Embryonic facial prominence (tissue), 1 donor: ENCODE measurements around the gene CLDN19.
"Not testable (repeated sequence)": the region's sequence is repeated elsewhere in the genome, so short reads cannot be mapped to it uniquely, and the experiment has no call there.

Experiments
- DNase-seq: peaks from one replicate; pipeline ENCODE4 v3.0.0-alpha.2; 2016; ENCODE audit errors: extremely low spot score

Gene CLDN19

DNA sequence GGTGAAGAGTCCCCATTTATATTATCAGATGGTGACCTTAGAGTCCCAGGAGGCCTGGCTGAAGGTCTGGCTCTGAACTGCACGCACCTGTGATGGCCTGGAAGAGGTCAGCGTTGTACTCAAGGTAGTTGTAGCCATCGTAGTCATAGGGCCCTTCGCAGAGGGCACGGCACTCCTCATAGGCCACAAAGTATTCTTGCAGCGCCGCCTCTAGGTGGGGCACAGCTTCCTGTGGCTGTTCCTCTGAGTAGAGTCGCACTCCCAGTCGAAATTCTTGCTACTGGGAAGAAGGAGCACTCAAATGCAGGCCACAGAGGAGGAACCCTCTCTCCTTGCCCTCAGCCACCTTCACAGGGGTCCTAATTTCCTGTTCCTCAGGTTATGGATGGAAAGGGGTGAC is 19.1 kb upstream of the CLDN19 start:
- no peak for DNase-seq

GRCh38 chr1:42758641-42759040 is 18.6 kb upstream of the CLDN19 start:
- no peak for DNase-seq

DNA sequence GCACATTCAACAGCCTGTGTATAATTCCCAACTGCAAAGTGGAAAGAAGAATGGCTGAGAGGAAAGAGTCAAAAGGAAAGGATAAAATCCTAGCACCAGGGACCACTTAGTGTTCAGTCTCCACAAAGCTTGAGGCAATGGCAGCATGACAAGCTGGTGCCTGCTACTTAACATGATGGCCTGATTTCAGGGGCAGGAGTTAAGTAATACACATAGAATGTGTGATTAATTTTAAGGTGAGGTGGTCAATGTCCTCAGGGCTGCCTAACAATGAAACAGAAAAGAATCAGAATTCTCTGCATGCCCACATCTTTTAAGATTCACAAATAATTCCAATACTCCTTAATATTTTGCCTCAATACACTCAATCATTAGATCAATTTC is 17.8 kb upstream of the CLDN19 start:
- DNase-seq, result no peak

- no peak for DNase-seq
Observed at GRCh38 chr1:42756956-42757891, 17.2 kb upstream of the CLDN19 start.

DNA sequence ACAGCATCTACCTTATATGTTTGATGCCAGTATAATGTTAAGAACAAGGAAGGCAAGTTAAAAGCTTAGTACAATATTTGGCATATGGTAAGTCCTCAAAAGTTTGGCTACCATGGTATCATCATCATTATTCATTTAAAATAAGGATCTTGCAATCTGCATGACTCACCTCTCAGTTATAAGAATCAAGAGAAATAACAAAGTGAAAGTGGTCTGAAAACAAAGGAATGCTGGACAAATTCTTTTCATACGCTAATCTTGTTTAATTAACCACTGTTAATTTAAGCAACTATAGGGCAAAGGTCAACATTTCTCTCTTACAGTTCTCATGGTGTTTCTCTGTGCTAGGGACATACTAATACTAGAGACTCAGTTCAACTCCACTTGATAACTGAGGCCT is 13.0 kb upstream of the CLDN19 start:
- DNase-seq, result no peak

DNA sequence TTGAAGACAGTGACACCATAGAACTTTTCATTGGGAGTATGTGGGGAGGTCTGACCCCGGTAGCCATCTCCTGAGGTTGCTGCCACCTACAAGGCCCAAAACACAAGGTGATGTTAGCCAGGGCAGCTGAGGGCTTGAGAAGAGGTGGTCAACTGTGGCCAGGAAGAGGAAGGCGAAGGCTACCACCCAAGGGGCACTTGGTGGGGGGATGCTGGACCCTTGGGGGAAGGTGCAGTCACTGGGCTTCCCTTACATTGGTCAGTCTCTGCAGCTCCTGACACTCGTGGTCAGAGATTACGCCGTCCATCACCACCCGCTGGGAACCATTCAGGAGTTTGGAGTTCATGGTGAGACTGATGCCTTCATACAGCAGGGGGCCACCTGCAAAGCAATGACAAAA is 12.2 kb upstream of the CLDN19 start:
- no peak for DNase-seq

DNA sequence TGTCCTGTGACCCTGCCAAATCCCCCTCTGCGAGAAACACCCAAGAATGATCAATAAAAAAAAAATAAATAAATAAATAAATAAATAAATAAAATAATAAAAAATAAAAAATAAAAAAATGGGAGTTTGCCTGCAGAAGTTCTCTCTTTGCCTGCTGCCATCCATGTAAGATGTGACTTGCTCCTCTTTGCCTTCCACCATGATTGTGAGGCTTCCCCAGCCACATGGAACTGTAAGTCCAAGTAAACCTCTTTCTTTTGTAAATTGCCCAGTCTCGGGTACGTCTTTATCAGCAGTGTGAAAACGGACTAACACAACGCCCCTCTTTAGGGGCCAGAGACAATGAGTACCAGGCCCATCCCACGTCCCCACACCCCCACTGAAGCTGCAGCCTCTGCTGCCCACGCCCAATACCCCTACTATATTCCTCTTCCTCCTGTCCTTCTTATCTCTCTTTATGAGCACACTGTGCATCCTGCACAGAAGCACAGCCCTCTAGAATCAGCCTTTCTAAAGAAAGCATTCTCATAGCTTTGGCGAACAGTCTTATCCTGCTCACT is 11.6 kb upstream of the CLDN19 start:
- DNase-seq, result not testable (repeated sequence)

- no peak for DNase-seq
Observed at GRCh38 chr1:42750041-42750440, 10.0 kb upstream of the CLDN19 start.

DNA sequence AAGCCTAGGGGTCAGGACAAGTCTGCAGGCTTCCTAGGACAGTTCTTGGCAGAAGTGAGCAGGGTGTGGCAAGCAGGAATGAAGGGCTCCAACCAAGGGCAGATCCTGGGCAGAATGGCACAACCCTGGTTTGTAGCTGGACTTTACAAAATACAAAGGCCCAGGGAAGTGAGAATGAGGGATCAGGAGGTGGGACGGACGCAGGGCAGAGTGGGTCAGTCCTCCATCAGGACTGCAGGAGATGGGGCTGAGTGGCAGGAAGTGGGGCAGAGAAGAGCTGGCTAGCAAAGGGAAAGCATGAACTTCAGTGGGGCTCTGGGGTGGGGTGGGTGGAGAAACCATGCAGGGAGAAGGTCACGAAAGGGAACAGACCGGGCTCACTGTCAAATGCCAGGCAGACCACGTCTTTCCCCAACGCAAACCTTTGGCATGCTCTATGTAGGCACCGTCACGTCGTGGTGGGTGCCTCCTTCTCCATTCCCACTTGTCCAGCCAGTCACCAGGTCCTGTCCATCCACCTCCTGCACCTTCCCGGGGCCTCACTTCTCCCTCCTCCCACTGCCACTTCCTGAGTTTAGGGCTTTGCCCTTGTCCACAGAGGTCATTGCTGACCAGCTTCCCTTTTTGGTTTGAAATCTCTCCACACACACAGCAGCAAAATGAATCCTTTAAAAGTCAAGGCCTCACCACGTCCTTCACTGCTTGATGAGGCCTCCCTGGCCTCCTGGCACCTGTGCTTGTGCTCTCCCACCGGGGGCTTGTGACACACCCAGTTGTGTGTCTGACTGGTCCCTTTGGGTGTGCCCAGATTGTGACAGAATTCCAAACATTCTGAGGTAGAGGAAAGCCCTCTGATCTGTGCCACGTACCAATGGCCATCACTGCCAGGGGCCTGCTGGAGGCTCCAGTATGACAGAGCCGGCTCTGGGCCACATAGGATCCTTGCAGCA is 8.7 kb upstream of the CLDN19 start:
- DNase-seq, result no peak

- DNase-seq, result no peak
Observed at GRCh38 chr1:42748021-42748420, 8.0 kb upstream of the CLDN19 start.

GRCh38 chr1:42747125-42747524 is 7.1 kb upstream of the CLDN19 start:
- DNase-seq, result no peak

GRCh38 chr1:42746436-42747105 is 6.5 kb upstream of the CLDN19 start:
- DNase-seq, result no peak

DNA sequence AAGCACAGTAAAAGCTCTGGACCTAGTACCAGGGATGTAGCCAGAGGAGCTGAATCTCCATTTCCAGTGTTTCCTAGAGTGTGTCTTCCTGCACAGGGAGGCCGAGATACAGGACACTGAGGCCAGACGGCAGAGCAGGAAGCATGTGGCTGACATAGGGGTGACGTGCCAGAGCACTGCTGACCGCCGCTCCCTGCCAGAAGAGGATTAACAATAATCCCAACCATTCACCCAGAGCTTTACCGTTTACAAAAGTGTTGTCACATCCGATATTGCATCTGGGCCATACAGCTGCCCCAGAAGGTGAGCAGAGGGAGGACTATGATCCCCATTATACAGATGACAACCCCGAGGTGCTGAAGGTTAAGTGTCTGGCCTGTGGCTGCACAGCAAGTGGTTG is 5.8 kb upstream of the CLDN19 start:
- no peak for DNase-seq

DNA sequence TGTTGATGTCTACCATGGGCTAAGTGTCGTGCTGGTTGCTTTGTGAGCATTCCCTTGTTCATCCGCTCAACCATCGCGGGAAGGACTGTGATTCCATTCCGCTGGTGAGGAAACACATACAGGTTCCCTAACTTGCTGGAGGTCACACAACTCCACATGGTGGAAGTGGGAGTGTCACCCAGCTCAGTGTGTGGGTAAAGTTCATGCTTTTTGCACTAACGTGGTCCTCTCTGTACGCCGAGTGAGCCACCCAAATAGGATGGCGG is 4.0 kb upstream of the CLDN19 start:
- no peak for DNase-seq

- DNase-seq, result no peak
Observed at GRCh38 chr1:42743317-42744147, 3.5 kb upstream of the CLDN19 start.

- no peak for DNase-seq
Observed at GRCh38 chr1:42742617-42743316, 2.7 kb upstream of the CLDN19 start.

GRCh38 chr1:42742141-42742540 is 2.1 kb upstream of the CLDN19 start:
- no peak for DNase-seq

- no peak for DNase-seq
Observed at GRCh38 chr1:42741706-42742105, 1.7 kb upstream of the CLDN19 start.

- no peak for DNase-seq
Observed at GRCh38 chr1:42740851-42741580, 980 bp upstream of the CLDN19 start.
